NCI-H446 treated with DMSO at 0.1 percent for 48 hours (cell line): ENCODE results near the gene PRAMEF15.
"Not testable (repeated sequence)": the region's sequence is repeated elsewhere in the genome, so short reads cannot be mapped to it uniquely, and the experiment has no call there.

Experiments
- DNase-seq: peaks from one replicate; lab custom pipeline; 2025; lab: John Stamatoyannopoulos, UW

The PRAMEF15 gene

GRCh38 chr1:13315281-13315680 lies at the start of gene PRAMEF15:
Gene PRAMEF15 (plus strand): TSS chr1:13315581. CDS start chr1:13318408, 2,827 bp downstream.
- DNase-seq, result not testable (repeated sequence)

- DNase-seq, result not testable (repeated sequence)
Observed at GRCh38 chr1:13277016-13277415, 38.4 kb upstream of the PRAMEF15 start.

DNA sequence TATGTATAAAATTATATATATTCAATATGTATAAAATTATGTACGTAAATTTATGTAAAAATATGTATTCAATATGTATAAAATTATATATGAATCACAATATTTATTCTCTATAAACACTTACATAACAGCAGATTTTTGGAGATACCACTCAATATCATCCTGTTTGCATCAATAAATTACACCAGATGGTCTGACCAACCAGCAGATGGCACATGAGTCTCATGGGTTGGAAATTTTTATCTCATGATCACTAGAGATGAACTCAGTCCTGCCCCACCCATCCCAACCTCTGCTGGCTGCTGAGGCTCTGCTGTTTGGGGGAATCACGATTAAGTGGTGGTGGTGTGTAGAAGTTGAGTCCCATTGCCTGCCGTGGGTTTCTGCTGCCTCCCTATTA lies 35.8 kb upstream of the PRAMEF15 start:
- not testable (repeated sequence) for DNase-seq

- DNase-seq, result not testable (repeated sequence)
Observed at GRCh38 chr1:13285037-13285436, 30.3 kb upstream of the PRAMEF15 start, which contains the start of gene PRAMEF8. Gene PRAMEF8 (minus strand): TSS chr1:13285137. CDS start chr1:13284091, 1,046 bp downstream.

- not testable (repeated sequence) for DNase-seq
Observed at GRCh38 chr1:13289030-13289429, 26.4 kb upstream of the PRAMEF15 start.

DNA sequence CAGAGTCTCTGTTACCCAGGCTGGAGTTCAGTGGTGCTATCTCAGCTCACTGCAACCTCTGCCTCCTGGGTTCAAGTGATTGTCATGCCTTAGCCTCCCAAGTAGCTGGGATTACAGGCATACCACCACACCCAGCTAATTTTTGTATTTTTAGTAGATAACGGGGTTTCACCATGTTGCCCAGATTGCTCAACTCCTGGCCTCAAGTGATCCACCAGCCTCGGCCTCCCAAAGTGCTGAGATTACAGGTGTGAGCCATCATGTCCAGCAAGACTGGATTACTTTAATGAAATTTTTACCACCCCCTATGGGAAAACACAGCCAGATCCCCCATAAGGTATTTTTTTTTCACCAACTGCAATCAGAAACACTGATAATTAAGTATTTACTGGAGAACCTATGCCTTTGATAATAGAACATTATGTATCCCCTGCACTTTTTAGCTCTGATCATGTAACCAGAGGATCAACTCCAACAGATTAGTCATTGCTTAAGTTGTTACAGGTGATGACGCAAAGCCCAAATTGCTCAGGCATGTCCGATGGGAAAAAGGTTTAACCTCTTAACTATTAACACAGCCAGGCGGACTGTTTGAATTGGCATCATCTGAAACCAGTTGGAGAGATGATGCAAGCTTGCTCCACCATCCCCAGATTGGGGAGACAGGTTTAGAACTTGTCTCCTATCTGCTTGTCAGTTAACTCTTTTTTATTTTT lies 18.0 kb upstream of the PRAMEF15 start:
- DNase-seq, result not testable (repeated sequence)

- DNase-seq, result not testable (repeated sequence)
Observed at GRCh38 chr1:13298699-13299098, 16.7 kb upstream of the PRAMEF15 start.

DNA sequence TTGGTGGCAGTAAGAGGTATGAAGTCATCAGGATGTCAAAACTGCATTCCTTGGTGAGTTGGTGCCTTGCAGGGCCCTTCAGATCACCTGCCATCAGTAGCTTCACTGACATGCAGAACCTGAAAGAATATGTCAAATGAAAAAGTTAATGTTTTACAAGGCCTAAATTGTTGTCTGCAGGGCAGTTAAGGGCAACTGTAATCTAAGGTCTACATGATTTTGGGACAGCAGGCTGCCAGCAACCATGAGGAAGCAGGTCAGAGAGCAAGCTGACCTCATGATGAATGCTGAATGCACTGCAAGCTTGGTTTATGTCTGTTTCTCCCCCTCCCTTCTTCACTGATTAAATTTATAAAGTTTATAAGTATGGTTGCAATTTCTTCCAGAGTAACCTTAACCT lies 13.2 kb upstream of the PRAMEF15 start:
- not testable (repeated sequence) for DNase-seq

GRCh38 chr1:13303239-13303638 lies 12.1 kb upstream of the PRAMEF15 start, which contains the start of gene PRAMEF33:
Gene PRAMEF33 (plus strand): TSS chr1:13303539. CDS start chr1:13305955, 2,416 bp downstream.
- DNase-seq, result not testable (repeated sequence)

DNA sequence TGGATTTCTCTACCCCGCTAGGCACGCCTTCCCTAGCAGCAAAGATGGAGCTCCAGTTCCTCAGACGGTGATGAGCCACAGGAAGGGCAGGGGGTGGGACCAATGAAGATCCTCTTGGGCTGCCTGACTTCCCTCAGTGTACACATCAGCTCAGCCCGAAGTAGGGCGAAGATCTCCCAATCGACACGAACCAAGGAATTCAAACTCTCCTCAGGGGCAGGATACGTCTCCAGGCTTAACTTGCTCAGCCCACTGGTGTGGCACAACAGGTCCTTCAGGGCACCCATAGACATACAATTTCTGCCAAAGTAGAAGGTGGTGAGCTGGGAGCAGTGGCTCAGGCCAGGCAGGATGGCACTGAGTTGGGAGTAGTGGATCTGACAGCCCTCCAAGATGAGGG lies 27.1 kb downstream of the PRAMEF15 start:
- not testable (repeated sequence) for DNase-seq

- DNase-seq, result not testable (repeated sequence)
Observed at GRCh38 chr1:13347034-13347433, 31.7 kb downstream of the PRAMEF15 start, which contains the start of gene PRAMEF14. Gene PRAMEF14 (minus strand): TSS chr1:13347134. CDS start chr1:13345314, 1,820 bp downstream.

DNA sequence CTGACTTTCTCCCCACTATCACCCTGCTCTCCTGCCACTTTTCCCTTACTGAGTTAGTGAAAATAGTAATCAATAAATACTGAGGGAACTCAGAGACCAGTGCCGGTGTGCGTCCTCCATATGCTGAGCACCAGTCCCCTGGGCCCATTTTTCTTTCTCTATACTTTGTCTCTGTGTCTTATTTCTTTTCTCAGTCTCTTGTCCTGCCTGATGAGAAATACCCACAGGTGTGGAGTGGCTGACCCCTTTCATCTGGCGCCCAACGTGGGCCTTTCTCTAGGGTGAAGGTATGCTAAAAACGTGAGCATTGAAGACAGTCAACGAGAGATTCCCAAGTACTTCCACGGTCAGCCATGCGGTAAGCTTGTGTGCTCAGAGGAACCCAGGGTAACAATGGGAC lies 38.1 kb downstream of the PRAMEF15 start:
- not testable (repeated sequence) for DNase-seq

- not testable (repeated sequence) for DNase-seq
Observed at GRCh38 chr1:13354475-13354874, 39.1 kb downstream of the PRAMEF15 start.

- DNase-seq, result peak; percentile 25
Observed at GRCh38 chr1:13356774-13357173, 41.4 kb downstream of the PRAMEF15 start.

- not testable (repeated sequence) for DNase-seq
Observed at GRCh38 chr1:13362364-13362763, 47.0 kb downstream of the PRAMEF15 start.

DNA sequence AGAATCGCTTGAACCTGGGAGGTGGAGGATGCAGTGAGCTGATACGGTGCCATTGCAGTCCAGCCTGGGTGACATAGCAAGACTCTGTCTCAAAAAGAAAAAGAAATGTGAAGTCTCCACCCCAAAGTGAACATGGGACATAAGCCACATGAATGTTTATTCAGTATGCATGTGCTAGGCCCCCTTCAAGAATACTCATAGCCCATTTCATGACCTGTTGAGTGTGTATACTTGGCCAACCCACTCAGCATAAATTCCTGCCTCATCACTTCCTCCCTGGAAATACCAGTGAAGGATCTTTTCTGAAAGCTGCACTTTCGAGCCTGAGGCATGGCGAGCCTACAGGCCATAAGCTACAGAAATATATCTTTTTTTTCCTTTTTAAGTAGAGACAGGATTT lies 49.5 kb downstream of the PRAMEF15 start:
- DNase-seq, result not testable (repeated sequence)

DNA sequence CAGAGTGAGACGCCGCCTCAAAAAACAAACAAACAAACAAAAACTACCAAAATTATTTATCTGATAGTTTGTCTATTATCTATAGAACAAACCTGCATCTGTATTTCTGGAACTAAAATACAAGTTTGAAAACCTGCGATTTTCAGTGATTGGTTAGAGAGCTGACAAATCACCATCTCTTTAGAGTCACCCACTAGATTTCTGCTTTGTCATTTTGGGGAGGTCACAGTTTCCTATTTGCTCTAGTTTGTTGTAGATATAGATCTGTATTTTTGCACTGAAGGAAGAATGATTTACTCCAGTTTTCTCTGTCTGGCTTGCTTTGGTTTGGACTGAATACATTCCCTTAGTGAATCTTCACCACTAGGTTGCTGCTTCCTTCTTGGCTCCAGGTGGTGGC lies 51.2 kb downstream of the PRAMEF15 start:
- DNase-seq, result not testable (repeated sequence)

- DNase-seq, result not testable (repeated sequence)
Observed at GRCh38 chr1:13368544-13368943, 53.2 kb downstream of the PRAMEF15 start.
